ENCODE measurements around the gene TMIGD1.

- TF ChIP-seq CTCF (optimal IDR thresholded peaks at IDR 0.05 in 1 of 3, IDR thresholded peaks at IDR 0.05 in 1 of 3, conservative IDR thresholded peaks at IDR 0.05 in 1 of 3; ENCODE audit: extremely low read depth in 1 of 3, insufficient read depth in 2 of 3, low read length in 3 of 3) (no peak), EZH2 (IDR thresholded peaks at IDR 0.05; ENCODE audit: low read length) (no peak)
These were observed 10.6 kb upstream of the TMIGD1 start for GRCh38 chr17:30344283-30345088.

All from keratinocyte (primary cell).